Osteocyte (in vitro differentiated cells): ENCODE data around the gene KERA. TPM values are rescaled to one million over a fixed set of nuclear protein-coding genes. Genes with fewer than 3 reads are reported as not detected.
"Not testable (repeated sequence)": the region's sequence is repeated elsewhere in the genome, so short reads cannot be mapped to it uniquely, and the experiment has no call there.

Source experiments
- DNase-seq: peaks from one replicate; pipeline ENCODE4 v3.0.0; 2021; ENCODE audit warnings: mixed read lengths; ENCODE audit not compliant: unreplicated experiment; ENCODE audit errors: extremely low spot score
- H3K27ac Mint-ChIP-seq: one replicate; pipeline ENCODE4 v1.8.0; 2021; ENCODE audit warnings: mild to moderate bottlenecking, mixed read lengths; ENCODE audit not compliant: unreplicated experiment
- H3K27me3 Mint-ChIP-seq: one replicate; pipeline ENCODE4 v1.8.0; 2021; ENCODE audit warnings: mixed read lengths; ENCODE audit not compliant: unreplicated experiment
- H3K36me3 Mint-ChIP-seq: one replicate; pipeline ENCODE4 v1.8.0; 2021; ENCODE audit warnings: mixed read lengths; ENCODE audit not compliant: unreplicated experiment
- H3K4me1 Mint-ChIP-seq: one replicate; pipeline ENCODE4 v1.8.0; 2021; ENCODE audit warnings: mixed read lengths; ENCODE audit not compliant: unreplicated experiment
- H3K4me3 Mint-ChIP-seq: one replicate; pipeline ENCODE4 v1.8.0; 2021; ENCODE audit warnings: mild to moderate bottlenecking, moderate library complexity, mixed read lengths; ENCODE audit not compliant: unreplicated experiment
- H3K9me3 Mint-ChIP-seq: one replicate; pipeline ENCODE4 v1.8.0; 2021; ENCODE audit warnings: mixed read lengths; ENCODE audit not compliant: unreplicated experiment
- total RNA-seq: library from RNA; stranded (reverse); gene quantifications from 2 replicates; pipeline ENCODE4 v1.2.1, GENCODE V29; 2021
- TF ChIP-seq, protein P1 (sequence below): fragments of 200-600 bp; sonication (generic); IDR thresholded peaks from 2 replicates; pipeline ENCODE4 v1.5.0; 2021; ENCODE audit warnings: antibody characterized with exemption, mild to moderate bottlenecking, moderate library complexity

KERA gene
- total RNA-seq, 1 donor from 2014 or later, result not detected

- Mint-ChIP-seq H3K4me1 (peaks cover 25% of the 10 kb centered on the region), H3K9me3 (peaks cover 34% of the 10 kb centered on the region), H3K27me3 (no peaks in the 10 kb centered on the region), H3K27ac (no peak overlapping the region), H3K36me3 (peaks cover 20% of the 10 kb centered on the region), H3K4me3 (no peak overlapping the region)
- TF ChIP-seq, protein P1, sequence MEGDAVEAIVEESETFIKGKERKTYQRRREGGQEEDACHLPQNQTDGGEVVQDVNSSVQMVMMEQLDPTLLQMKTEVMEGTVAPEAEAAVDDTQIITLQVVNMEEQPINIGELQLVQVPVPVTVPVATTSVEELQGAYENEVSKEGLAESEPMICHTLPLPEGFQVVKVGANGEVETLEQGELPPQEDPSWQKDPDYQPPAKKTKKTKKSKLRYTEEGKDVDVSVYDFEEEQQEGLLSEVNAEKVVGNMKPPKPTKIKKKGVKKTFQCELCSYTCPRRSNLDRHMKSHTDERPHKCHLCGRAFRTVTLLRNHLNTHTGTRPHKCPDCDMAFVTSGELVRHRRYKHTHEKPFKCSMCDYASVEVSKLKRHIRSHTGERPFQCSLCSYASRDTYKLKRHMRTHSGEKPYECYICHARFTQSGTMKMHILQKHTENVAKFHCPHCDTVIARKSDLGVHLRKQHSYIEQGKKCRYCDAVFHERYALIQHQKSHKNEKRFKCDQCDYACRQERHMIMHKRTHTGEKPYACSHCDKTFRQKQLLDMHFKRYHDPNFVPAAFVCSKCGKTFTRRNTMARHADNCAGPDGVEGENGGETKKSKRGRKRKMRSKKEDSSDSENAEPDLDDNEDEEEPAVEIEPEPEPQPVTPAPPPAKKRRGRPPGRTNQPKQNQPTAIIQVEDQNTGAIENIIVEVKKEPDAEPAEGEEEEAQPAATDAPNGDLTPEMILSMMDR, result no peak
- DNase-seq, result no peak
These were observed 34.3 kb upstream of the KERA start for GRCh38 chr12:91091916-91092715.

DNA sequence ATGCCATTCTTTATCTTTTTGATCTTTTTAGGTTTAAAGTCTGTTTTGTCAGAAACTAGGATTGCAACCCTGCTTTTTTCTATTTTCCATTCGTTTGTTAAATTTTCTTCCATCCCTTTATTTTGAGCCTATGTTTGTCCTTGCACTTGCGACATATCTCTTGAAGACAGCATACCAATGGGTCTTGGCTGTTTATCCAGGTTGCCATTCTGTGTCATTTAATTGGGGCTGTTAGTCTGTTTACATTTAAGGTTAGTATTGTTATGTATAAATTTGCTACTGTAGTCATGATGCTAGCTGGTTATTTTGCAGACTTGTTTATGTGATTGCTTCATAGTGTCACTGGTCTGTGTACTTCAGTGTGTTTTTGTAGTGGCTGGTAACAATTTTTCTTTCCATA is 32.1 kb upstream of the KERA start:
- Mint-ChIP-seq H3K36me3 (peaks cover 20% of the 10 kb centered on the region), H3K4me1 (peaks cover 25% of the 10 kb centered on the region), H3K9me3 (peaks cover 37% of the 10 kb centered on the region)
- not testable (repeated sequence) for H3K27me3 Mint-ChIP-seq, H3K4me3 Mint-ChIP-seq, DNase-seq, H3K27ac Mint-ChIP-seq

- H3K36me3 Mint-ChIP-seq, result peaks cover 6% of the 10 kb centered on the region
These were observed 22.2 kb upstream of the KERA start for GRCh38 chr12:91080041-91080440.

DNA sequence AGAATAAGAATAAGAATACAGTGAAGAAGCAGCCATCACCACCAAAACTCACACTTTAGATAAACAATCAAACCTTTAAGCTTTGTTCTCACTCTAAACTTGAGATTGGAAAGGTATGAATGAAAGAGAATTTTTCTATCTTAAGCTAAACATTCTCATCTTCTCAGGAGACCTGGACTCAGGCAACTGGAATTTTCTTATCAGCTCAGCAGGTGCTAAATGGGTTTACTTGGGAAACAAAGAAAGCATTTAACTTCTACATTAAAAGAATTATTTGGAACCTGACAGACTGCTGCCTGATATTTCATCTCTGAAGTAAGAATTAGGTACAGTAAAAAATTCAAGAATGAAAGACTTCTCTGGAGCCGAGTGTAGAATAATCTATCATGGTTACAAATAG is 20.7 kb upstream of the KERA start:
- Mint-ChIP-seq H3K4me3 (no peak overlapping the region), H3K27me3 (peaks cover 4% of the 10 kb centered on the region), H3K36me3 (peaks cover 6% of the 10 kb centered on the region), H3K4me1 (peaks cover 11% of the 10 kb centered on the region), H3K27ac (no peak overlapping the region), H3K9me3 (peaks cover 3% of the 10 kb centered on the region)
- TF ChIP-seq, protein P1, result no peak
- no peak for DNase-seq

More at GRCh38 chr12:91080041-91080440, 22.2 kb upstream of the KERA start:
- no peak for DNase-seq
- Mint-ChIP-seq H3K9me3 (peaks cover 3% of the 10 kb centered on the region), H3K4me1 (no peaks in the 10 kb centered on the region), H3K27ac (no peak overlapping the region), H3K4me3 (no peak overlapping the region), H3K27me3 (peaks cover 4% of the 10 kb centered on the region)
- TF ChIP-seq, protein P1, result no peak

GRCh38 chr12:91077228-91077954 is 19.6 kb upstream of the KERA start:
- H3K36me3 Mint-ChIP-seq, result peaks cover 6% of the 10 kb centered on the region
- DNase-seq, result no peak
- TF ChIP-seq, protein P1, result no peak
- no peak overlapping the region for H3K27ac Mint-ChIP-seq
- peaks cover 3% of the 10 kb centered on the region for H3K9me3 Mint-ChIP-seq
- H3K27me3 Mint-ChIP-seq, result peaks cover 4% of the 10 kb centered on the region
- peaks cover 13% of the 10 kb centered on the region for H3K4me1 Mint-ChIP-seq
- no peak overlapping the region for H3K4me3 Mint-ChIP-seq
